HG02973 (cell line): ENCODE measurements around the gene PROCR.
"Not testable (repeated sequence)": the region's sequence is repeated elsewhere in the genome, so short reads cannot be mapped to it uniquely, and the experiment has no call there.

Experiments used
- ATAC-seq: cut with Tn5 transposase; IDR thresholded peaks from one replicate; pipeline ENCODE4 v1.9.1; 2021; ENCODE audit warnings: moderate library complexity; ENCODE audit not compliant: unreplicated experiment

Gene PROCR

GRCh38 chr20:35164531-35164930 lies 7.3 kb upstream of the PROCR start:
- not testable (repeated sequence) for ATAC-seq

GRCh38 chr20:35165221-35166185 lies 6.4 kb upstream of the PROCR start:
- ATAC-seq, result no peak

- ATAC-seq, result no peak
Measured at GRCh38 chr20:35166242-35166830, 5.5 kb upstream of the PROCR start.

GRCh38 chr20:35167787-35168186 lies 4.1 kb upstream of the PROCR start:
- ATAC-seq, result no peak

- ATAC-seq, result not testable (repeated sequence)
Measured at GRCh38 chr20:35168701-35169409, 3.0 kb upstream of the PROCR start.

GRCh38 chr20:35171438-35171752 lies 477 bp upstream of the PROCR start:
- no peak for ATAC-seq

GRCh38 chr20:35172434-35172806 lies 548 bp downstream of the PROCR start:
- no peak for ATAC-seq

- no peak for ATAC-seq
Measured at GRCh38 chr20:35173576-35174192, 1.8 kb downstream of the PROCR start.

- ATAC-seq, result no peak
Measured at GRCh38 chr20:35174458-35175216, 2.8 kb downstream of the PROCR start.

- ATAC-seq, result no peak
Measured at GRCh38 chr20:35176132-35176531, 4.3 kb downstream of the PROCR start.

GRCh38 chr20:35179292-35180212 lies 7.7 kb downstream of the PROCR start:
- no peak for ATAC-seq

GRCh38 chr20:35180266-35180665 lies 8.4 kb downstream of the PROCR start:
- ATAC-seq, result no peak

GRCh38 chr20:35181731-35182130 lies 9.9 kb downstream of the PROCR start:
- no peak for ATAC-seq

GRCh38 chr20:35186691-35187289 lies 14.9 kb downstream of the PROCR start:
- not testable (repeated sequence) for ATAC-seq

- no peak for ATAC-seq
Measured at GRCh38 chr20:35187584-35188190, 15.8 kb downstream of the PROCR start.

- ATAC-seq, result not testable (repeated sequence)
Measured at GRCh38 chr20:35189223-35189622, 17.4 kb downstream of the PROCR start.

GRCh38 chr20:35190556-35190955 lies 18.7 kb downstream of the PROCR start:
- ATAC-seq, result no peak

GRCh38 chr20:35191419-35192117 lies 19.7 kb downstream of the PROCR start:
- ATAC-seq, result no peak
